Muscle of arm (tissue), 12 donors: ENCODE results near the gene ADGRV1. TPM values are rescaled to one million over a fixed set of nuclear protein-coding genes. Genes with fewer than 3 reads are reported as not detected.
"Not testable (repeated sequence)": the region's sequence is repeated elsewhere in the genome, so short reads cannot be mapped to it uniquely, and the experiment has no call there.

Experiments used
- DNase-seq: peaks from one replicate; pipeline ENCODE4 v3.0.0-alpha.2; 2013
- polyA plus RNA-seq, 12 donors: library from polyadenylated mRNA; unstranded; fragments of 120-200 nt; gene quantifications; one replicate each; pipeline ENCODE4 v1.2.1, GENCODE V29; 2013; ENCODE audit not compliant: insufficient read length in 12 of 12

The ADGRV1 gene
- polyA plus RNA-seq, 12 donors, result 0.84 to 4.3 (median 1.3) TPM; not detected in 2

DNA sequence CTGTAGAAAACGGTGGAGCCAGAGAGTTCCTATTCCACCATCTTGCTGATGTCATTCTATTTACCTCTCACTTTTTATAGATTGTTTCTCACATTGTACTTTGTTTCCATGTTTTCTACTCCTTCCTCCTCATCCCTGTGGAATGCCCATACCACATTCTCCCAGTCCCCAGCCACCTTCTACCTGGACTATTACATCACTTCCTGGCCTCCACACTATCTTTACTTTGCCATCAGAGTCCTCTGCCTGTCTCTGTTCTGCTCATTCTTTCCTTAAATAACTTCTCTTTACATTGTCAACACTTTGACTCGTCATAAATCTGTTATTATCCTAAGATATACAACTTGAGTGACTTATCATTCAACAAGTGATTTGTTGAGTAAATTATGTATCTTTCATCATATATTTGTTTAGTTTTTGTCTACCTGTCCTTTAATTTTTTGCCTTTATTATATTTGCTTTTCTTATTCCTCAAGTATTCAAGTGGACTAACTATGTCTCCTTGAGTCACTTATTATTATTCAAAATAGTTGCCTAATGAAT lies 182.5 kb downstream of the ADGRV1 start:
- DNase-seq, result no peak

DNA sequence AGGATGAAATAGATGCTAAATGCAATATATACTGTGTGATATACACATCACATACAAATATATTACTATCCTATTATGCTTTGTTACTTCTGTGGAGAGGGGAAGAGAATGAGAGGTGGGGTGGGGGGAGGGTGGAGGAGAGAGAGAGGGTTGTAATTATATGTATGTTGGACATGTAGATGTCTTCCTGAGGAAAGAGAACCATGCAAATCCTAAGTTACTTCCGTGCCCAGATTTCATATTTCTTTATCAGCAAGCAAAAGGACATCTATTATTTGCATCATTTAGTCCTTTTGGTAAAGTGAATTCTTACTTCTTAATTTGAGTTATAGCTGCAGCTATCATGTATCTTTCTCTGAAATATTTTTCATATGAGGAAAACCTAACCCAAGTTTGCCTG lies 187.5 kb downstream of the ADGRV1 start:
- no peak for DNase-seq

DNA sequence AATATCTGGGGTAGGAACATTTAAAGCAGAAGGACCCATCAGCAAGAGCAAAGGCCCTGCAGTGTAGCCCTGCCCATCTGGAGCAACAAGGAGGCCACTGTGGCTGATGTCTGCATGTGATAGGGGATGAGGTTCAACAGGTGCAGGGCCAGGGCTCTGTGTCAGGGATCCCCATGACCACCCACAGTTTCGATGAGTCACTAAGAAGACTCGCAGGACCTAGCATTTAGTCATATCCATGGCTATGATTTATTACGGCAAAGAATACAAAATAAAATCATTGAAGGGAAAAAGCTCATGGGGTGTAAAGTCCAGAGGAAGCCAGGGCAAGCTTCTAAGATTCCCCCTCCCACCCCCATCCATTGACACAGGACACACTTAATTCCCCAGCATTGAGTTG lies 188.6 kb downstream of the ADGRV1 start:
- DNase-seq, result no peak

DNA sequence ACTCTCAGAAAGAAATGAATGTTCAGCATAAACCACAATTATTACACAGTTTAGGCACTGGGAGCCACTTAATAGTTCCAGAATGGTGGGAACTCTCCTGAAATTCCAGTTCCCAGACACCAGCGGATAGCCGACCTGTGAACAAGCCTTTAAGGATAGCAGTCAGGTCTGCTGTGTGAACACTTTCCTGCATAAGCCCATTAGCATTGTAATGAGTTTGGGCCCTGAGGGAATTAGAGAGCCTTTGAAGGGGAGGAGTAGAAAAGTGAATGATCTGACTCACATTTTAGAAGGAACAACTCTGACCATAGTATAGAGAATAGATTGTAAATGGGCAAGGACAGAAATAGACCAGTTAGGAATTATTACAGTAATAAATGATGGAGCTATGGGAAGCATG lies 189.1 kb downstream of the ADGRV1 start:
- no peak for DNase-seq

DNA sequence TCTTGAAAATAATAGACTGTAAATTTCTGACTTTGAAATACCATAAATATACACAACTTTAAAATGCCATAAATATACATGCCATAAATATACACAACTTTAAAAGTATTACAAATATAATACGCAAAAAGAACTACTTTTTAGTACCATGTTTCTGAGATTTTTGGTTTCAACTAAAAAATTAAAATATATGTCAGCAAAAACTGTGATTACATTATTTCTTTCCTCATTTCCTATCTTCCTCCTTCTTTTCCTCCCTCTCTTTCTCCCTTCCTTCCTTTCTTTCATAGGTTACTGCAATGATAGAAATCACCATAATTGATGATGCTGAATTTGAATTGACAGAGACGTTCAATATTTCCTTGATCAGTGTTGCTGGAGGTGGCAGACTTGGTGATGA lies 200.5 kb downstream of the ADGRV1 start:
- DNase-seq, result no peak

DNA sequence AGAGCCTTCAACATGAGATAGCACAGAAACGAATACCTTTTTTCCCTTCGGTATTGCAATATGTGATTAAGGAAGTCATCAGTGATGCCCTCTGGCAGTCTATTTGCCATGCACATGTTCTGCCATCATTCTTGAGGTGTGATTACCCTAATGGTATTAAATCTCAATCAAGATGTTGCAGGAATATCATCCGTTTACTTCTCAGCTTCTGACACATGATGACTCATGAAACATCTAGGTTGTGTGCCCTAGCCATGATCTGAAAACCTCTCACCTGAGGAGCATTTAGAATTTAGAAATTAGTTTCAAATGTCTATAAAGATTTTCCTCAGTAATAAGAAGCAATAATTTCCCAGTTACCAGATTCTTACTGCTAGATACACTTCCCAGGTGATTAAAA lies 209.1 kb downstream of the ADGRV1 start:
- no peak for DNase-seq

DNA sequence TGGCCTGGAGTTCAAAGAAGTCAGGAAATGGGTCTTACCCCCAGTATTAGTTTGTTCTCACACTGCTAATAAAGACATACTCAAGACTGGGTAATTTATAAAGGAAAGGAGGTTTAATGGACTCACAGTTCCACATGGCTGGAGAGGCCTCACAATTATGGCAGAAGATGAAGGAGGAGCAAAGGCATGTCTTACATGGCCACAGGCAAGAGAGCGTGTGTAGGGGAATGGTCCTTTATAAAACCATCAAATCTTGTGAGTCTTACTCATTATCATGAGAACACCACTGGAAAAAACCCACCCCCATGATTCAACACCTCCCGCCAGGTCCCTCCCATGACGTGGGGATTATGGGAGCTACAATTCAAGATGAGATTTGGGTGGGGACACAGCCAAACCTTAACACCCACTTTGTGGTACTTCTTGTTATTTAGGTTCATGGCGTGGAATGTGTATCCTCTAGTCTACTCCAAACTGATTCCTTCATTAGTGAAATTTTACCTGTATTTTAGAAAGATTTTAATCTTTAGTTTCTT lies 211.5 kb downstream of the ADGRV1 start:
- not testable (repeated sequence) for DNase-seq

DNA sequence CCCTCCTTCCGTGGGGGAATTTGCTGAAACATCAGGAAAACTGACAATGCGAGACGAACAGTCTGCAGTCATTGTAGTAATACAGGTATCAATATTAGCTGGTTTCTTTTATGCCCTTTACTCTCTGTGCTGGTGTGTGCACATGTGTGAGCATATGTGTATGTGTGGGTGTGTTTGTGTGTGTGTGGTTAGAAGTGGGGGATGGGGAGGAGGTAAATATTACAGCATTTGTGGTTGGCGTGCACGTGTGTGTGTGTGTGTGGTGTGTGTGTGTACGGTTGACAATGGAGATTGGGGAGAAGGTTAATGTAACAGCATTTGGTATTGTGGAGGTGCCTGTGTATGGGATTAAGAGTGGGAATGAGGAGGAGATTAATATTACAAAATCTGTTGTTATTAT lies 219.4 kb downstream of the ADGRV1 start:
- no peak for DNase-seq

DNA sequence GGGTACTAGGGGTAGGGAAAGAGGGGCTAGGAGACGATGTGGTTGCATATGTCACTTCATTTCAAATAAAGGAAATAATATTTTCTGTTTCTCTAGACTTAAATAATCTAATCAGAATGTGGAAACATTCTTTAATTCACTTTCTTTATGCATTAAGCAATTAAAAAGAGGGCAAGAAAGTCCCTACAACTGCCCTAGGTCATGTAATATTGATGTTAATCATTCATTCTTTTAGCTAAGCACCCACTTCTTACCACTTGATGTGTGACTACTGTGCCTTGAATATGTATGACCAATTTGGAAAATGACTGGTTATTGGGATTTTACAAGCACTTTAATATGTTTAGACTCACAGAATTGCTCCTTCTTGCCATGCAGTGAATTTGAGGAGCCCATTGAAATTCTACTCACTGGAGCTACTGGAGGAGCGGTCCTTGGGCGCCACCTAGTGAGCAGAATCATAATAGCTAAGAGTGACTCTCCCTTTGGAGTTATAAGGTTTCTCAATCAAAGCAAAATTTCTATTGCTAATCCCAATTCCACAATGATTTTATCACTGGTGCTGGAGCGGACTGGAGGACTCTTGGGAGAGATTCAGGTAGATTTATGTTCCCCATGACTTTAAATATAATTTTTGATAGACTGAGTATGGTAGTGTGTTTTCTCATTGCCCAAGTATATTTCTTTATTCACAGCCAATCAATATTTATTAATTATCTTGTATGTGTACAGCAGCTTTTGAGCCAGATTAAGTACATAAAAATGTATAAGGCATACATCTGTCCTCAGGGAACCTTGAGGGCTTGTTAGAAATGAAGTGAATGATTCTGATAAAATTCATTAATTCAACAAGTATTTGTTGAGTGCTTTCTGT lies 225.1 kb downstream of the ADGRV1 start:
- DNase-seq, result peak; percentile 69

DNA sequence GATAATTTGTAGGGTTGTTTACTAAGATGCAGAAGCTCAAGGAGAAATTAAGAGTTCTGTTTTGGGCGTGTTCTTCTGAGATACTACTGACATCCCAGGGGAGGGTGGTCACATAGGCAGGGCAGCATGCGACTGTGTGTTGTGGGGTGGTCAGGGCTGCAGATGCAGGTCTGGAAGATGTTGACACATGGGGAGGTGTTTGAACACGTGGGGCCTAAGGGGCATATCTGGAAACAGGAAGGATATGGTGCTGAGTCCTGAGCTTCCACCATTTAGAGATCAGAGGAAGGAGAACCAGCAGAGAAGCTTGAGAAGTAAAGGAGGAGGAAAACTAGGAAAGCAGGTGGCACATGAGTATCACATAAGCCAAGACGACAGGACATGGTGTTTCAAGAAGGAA lies 228.2 kb downstream of the ADGRV1 start:
- DNase-seq, result no peak

DNA sequence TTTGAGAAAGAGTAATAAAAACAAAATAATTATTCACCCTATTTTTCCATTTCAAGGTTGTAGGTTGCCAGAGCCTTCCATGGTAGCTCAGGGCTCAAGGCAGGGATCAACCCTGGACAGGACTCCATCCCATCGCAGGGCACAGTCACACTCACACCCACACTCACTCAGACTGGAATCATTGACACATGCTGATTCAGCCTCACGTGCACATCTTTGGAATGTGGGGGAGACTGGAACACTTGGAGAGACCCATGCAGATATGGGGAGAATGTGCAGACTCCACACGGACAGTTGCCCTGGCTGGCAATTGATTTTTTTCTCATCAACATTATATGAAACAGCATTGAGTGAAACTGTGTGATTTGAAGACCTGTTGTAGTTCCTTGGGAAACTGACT lies 234.1 kb downstream of the ADGRV1 start:
- DNase-seq, result no peak

DNA sequence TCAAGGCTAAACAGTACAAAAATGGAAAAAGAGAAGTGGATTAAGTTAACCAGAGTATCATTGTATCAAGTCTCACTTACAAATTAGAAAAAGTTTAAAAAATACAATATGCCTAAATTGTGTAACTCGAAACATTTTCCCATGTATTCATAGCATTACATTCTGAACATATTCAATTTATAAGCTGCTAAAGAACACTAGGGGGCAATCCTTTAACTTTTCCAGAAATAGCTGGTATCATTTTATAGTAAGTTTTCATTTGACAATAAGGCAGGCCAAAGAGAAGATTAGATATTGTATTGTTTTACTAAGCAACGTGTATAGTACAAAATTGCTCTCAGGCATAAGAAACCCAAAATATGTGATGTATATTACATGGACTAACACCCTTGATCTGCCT lies 234.6 kb downstream of the ADGRV1 start:
- no peak for DNase-seq

DNA sequence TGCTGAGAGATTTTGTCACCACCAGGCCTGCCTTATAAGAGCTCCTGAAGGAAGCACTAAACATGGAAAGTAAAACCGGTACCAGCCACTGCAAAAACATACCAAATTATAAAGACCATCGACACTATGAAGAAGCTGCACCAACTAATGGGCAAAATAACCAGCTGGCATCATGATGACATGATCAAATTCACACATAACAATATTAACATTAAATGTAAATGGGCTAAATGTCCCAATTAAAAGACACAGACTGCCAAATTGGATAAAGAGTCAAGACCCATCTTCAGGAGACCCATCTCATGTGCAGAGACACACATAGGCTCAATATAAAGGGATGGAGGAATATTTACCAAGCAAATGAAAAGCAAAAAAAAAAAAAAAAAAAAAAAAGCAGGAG lies 238.3 kb downstream of the ADGRV1 start:
- not testable (repeated sequence) for DNase-seq

DNA sequence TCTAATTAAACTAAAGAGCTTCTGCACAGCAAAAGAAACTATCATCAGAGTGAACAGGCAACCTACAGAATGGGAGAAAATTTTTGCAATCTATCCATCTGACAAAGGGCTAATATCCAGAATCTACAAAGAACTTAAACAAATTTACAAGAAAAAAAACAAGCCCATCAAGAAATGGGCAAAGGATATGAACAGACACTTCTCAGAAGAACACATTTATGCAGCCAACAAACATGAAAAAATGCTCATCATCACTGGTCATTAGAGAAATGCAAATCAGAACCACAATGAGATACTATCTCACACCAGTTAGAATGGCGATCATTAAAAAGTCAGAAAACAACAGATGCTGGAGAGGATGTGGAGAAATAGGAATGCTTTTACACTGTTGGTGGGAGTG lies 241.5 kb downstream of the ADGRV1 start:
- DNase-seq, result not testable (repeated sequence)

DNA sequence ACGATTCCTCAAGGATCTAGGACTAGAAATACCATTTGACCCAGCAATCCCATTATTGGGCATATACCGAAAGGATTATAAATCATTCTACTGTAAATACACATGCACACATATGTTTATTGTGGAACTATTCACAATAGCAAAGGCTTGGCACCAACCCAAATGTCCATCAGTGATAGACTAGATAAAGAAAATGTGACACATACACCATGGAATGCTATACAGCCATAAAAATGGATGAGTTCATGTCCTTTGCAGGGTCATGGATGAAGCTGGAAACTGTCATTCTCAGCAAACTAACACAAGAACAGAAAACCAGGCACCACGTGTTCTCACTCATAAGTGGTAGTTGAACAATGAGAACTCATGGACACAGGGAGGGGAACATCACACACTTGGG lies 241.9 kb downstream of the ADGRV1 start:
- DNase-seq, result not testable (repeated sequence)

DNA sequence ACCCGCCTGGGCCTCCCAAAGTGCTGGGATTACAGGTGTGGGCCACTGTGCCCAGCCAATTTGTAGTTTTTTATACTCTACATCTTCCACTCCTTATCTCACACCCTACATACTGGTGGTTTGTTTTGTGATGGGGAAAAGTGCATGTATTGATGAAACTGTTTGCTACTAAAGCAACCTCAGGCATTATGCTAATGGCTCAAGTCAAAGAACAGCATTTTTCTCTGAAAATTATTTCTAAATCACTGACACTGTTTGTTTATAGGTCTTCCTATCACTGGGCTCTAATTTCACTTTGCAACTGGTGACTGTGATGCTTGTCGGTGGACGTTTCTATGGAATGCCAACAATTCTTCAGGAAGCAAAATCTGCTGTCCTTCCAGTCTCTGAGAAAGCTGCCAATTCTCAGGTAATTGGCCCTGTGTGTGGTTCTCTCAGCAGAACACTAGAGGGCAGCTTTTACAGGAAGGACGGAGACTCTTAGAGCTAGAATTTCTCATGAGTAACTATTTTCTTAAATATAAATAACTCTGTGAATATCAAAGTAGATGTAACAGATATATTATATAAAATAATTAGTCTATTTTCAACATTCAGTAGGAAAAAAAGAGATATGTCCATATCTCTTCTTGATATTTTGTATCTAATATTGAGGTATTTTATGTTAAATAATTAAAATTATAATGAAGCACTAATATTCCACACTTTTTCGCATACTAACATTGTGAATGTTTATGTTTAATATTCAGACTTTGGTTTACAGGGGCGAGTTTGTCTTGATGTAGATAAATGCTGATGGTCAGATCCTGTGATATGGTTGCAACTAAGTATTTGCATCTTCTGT lies 244.1 kb downstream of the ADGRV1 start:
- peak; percentile 19 for DNase-seq

DNA sequence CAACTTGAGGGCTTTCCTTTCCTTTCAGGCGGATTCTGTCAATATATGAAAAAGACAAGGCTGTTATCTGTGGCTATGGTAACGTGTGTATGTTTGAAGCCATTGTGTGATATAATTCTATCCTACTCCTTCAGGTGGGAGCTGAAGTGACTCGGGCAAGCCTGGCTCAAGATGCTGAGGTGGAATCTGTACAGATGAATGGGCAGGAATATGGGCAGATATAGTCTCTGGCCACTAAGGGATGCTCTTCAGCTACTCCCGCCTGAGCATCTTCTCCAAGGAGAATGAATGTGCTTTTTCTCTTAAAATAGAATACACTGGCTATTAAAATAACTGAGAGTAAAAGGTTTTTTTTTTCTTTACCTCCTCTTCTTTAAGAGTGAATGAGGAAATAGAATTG lies 244.8 kb downstream of the ADGRV1 start:
- no peak for DNase-seq

DNA sequence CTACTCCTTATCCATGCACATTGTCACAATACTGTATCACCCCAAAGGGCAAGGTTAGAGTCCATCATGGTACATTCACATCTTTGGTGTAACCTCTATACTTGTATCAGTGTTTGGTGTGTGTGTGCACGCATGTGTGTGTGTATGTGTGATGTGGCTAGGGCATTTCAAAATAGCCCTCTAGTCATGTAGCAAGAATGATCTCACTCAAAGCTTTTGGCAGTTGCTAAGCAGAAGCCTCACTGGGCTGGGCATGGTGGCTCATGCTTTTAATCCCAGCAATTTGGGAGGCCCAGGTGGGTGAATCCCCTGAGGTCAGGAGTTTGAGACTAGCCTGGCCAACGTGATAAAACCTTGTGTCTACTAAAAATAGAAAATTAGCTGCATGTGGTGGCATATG lies 245.3 kb downstream of the ADGRV1 start:
- no peak for DNase-seq

DNA sequence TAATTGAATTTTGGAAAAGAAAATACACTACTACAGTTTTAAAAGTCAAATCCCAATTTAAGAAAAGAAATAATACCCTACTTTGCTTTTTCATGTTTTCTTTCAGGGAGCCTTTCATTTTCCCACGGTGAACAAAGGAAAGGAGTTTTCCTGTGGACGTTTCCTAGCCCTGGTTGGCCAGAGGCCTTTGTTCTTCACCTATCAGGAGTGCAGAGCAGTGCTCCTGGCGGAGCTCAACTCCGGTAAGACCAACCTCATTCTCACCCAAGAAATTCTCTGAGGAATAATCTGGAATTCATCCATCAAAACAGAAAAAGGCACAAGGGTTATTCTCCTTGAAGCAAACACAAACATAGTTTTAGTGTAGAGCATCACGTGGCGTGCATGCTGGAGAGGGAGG lies 248.9 kb downstream of the ADGRV1 start:
- DNase-seq, result no peak

DNA sequence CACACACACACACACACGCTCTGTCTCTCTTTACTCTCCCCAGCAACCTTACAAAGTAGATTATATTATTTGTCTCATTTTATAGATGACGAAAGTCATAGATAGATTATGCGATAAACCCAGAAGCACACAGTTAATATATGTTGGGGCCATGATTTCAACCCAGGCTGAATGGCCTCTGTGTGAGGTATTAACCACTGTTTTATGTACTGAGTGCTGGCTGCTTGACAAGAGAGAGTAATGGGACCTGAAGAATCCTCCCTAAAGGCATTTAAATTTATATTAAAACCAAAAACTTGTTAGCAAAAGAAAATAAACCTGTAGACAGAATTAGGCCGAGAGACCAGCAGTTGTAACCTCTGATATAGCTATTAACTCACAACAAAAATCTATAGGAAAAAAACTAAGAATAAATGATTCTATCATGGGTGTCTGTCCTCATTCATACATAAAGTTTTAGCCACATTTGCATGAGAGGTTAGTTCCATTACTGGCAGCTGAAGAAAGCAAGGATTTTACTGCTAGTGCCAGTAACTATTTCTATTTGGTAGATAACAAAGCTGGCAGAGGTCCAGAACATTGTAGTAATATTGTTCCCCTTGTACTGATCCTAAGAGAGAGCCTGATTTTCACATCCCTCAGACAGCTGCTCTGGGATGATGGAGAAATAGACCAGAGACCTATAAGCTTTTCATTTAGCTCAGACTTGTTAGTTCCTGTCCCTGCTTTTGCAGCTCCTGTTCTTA lies 250.9 kb downstream of the ADGRV1 start:
- no peak for DNase-seq

DNA sequence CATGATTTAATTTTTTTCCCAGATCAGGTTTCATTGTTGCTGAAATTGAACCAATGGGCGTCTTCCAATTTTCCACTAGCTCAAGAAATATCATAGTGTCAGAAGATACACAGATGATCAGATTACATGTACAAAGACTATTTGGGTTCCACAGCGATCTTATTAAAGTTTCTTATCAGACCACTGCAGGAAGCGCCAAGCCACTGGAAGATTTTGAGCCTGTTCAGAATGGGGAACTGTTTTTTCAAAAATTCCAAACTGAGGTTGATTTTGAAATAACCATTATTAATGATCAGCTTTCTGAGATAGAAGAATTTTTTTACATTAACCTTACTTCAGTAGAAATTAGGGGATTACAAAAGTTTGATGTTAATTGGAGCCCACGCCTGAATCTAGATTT lies 251.6 kb downstream of the ADGRV1 start:
- no peak for DNase-seq

DNA sequence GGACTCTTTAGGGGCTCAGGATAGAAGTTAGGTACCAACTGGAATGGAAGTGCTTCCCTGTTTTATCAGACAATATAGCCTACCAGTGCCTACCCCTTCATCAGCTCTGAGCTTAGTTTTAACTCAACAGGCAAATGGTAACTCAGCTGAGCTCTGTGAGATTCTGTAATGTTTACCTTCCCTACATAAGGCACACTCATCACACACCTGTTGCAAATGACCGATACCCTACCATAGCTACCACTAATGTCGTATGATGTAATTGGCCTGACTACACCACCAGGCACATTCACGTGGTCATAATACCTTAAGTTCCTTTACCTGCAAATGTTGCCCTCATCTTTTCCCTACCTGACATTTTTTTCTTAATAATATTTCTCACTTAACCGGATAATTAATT lies 254.8 kb downstream of the ADGRV1 start:
- no peak for DNase-seq
